IPS-15b (cell line): ENCODE results near the gene SLC9A8.
"Not testable (repeated sequence)": the region's sequence is repeated elsewhere in the genome, so short reads cannot be mapped to it uniquely, and the experiment has no call there.

Experiments
- H3K27me3 ChIP-seq: one replicate; pipeline ENCODE4 v1.6.1; 2013; ENCODE audit warnings: low read length; ENCODE audit not compliant: control insufficient read depth, insufficient read depth
- H3K36me3 ChIP-seq: one replicate; pipeline ENCODE4 v1.6.1; 2013; ENCODE audit warnings: low read length; ENCODE audit not compliant: control insufficient read depth, insufficient read depth
- H3K4me1 ChIP-seq: one replicate; pipeline ENCODE4 v1.6.1; 2013; ENCODE audit warnings: mild to moderate bottlenecking, low read length; ENCODE audit not compliant: control insufficient read depth, insufficient read depth
- H3K4me3 ChIP-seq: one replicate; pipeline ENCODE4 v1.5.1; 2013; ENCODE audit warnings: low read depth, low read length
- H3K9ac ChIP-seq: one replicate; pipeline ENCODE4 v1.6.1; 2013; ENCODE audit warnings: low read depth, mild to moderate bottlenecking, low read length
- H3K9me3 ChIP-seq: one replicate; pipeline ENCODE4 v1.6.1; 2013; ENCODE audit warnings: mild to moderate bottlenecking, low read length; ENCODE audit not compliant: control insufficient read depth, insufficient read depth

Gene SLC9A8

GRCh38 chr20:49805224-49805876, 7.3 kb upstream of the SLC9A8 start:
- H3K4me3 ChIP-seq, H3K36me3 ChIP-seq, H3K27me3 ChIP-seq, H3K9me3 ChIP-seq, H3K9ac ChIP-seq, H3K4me1 ChIP-seq: not testable (repeated sequence)

- Histone ChIP-seq H3K36me3 (no peaks in the 10 kb centered on the region), H3K4me3 (no peak overlapping the region), H3K9me3 (no peaks in the 10 kb centered on the region), H3K9ac (no peak overlapping the region), H3K27me3 (no peaks in the 10 kb centered on the region), H3K4me1 (peaks cover 2% of the 10 kb centered on the region)
Observed at GRCh38 chr20:49808753-49809152, 3.9 kb upstream of the SLC9A8 start.

- H3K4me3 ChIP-seq: no peak overlapping the region
- H3K9me3 ChIP-seq: no peaks in the 10 kb centered on the region
- no peak overlapping the region for H3K9ac ChIP-seq
- H3K4me1 ChIP-seq: peaks cover 2% of the 10 kb centered on the region
- H3K27me3 ChIP-seq: no peaks in the 10 kb centered on the region
- H3K36me3 ChIP-seq: no peaks in the 10 kb centered on the region
Observed at GRCh38 chr20:49809803-49810359, 2.7 kb upstream of the SLC9A8 start.

GRCh38 chr20:49810491-49811190, 2.0 kb upstream of the SLC9A8 start:
- Histone ChIP-seq H3K36me3 (no peaks in the 10 kb centered on the region), H3K4me3 (no peak overlapping the region), H3K9me3 (no peaks in the 10 kb centered on the region), H3K4me1 (peaks cover 2% of the 10 kb centered on the region), H3K9ac (no peak overlapping the region), H3K27me3 (no peaks in the 10 kb centered on the region)

DNA sequence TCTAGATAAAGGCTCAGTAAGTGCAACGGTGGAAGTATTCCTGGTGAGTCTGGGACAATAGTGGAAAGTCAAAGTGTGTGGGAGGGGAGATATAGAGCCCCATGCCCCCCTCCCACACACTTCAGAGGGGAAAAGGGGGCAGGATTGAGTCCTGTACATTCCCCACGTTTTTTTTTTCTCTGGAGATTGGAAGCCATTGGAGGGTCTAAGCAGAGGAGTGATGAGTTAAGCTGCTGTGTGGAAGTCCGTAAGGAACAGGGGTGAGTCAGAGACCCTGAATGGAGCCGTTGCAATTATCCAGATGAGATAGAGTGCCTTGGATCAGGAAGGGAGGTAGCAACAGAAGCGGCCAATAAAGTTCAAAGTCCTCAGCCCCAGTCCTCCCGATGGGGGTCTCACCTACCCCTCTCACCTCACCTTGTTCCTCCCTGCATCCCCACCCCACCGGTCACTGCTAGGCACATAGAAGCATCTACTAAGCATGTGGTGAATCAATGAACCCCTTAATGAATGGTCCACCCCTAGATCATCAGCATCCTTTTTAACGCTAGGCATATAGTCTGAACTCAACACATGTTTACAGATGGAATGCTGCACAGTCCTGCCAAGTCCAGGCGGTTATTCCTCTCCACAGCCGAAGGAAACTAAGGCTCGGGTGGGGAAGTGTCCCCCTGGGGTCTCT, 662 bp upstream of the SLC9A8 start:
- Histone ChIP-seq H3K9me3 (no peaks in the 10 kb centered on the region), H3K4me3 (peak overlapping the region; percentile 73), H3K4me1 (peaks cover 2% of the 10 kb centered on the region)

GRCh38 chr20:49813305-49813974, 812 bp downstream of the SLC9A8 start:
- H3K27me3 ChIP-seq: no peaks in the 10 kb centered on the region
- no peaks in the 10 kb centered on the region for H3K36me3 ChIP-seq
- H3K4me3 ChIP-seq: peak overlapping the region; percentile 73
- peak overlapping the region; percentile 70 for H3K9ac ChIP-seq
- H3K9me3 ChIP-seq: no peaks in the 10 kb centered on the region
- peaks cover 2% of the 10 kb centered on the region for H3K4me1 ChIP-seq

More for the DNA sequence above, 662 bp upstream of the SLC9A8 start:
- Histone ChIP-seq H3K9ac (peak overlapping the region; percentile 80), H3K36me3 (no peaks in the 10 kb centered on the region), H3K27me3 (no peaks in the 10 kb centered on the region)

DNA sequence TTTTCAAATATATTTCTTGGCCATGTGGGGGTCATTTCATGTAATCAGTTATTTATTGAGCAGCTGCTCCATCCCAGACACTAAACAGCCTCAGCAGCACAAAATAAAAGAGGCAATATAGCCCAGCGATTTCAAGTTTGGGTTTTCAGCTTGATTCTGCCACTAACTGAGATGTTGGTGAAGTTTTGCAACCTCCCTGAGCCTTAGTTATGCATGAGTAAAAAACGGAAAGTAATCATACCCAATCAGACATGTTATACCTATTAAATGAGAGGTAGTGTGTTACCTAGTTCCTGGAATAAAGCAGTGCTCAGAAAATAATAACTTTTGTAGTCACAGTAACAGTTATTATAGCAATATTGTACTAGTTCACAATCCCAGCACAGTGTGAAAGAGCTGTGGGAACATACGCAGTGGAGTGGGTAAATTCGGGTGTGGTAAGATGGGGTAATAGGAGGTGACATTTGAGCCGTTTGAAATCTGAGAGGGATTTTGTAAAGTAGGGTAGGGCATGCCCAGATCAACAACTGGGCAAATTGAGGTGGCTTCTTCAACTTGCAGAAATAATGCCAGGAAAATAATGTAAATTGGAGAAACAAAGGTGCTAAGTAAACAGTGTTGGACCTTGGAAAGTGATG, 1.5 kb downstream of the SLC9A8 start:
- peaks cover under 1% of the 10 kb centered on the region for H3K36me3 ChIP-seq
- H3K9me3 ChIP-seq: no peaks in the 10 kb centered on the region
- H3K27me3 ChIP-seq: no peaks in the 10 kb centered on the region
- peak overlapping the region; percentile 73 for H3K4me3 ChIP-seq
- no peak overlapping the region for H3K9ac ChIP-seq
- peaks cover 2% of the 10 kb centered on the region for H3K4me1 ChIP-seq

- H3K36me3 ChIP-seq: peaks cover 2% of the 10 kb centered on the region
- H3K9me3 ChIP-seq: no peaks in the 10 kb centered on the region
Observed at GRCh38 chr20:49818816-49819215, 6.2 kb downstream of the SLC9A8 start.

DNA sequence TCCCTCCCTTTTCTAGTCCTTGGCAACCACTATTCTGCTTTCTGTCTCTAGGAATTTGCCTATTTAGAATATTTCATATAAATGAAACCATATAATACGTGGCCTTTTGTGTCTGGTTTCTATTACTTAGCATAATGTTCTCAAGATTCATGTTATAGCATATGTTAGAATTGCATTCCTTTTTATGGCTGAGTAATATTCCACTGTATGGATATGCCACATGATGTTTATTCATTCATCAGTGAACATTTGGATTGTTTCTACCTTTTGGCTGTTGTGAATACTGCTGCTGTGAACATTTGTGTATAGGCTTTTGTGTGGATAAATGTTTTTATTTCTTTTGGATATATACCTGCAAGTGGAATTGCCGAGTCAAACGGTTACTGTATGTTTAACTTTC, 7.1 kb downstream of the SLC9A8 start:
- peaks cover 2% of the 10 kb centered on the region for H3K36me3 ChIP-seq
- no peaks in the 10 kb centered on the region for H3K4me1 ChIP-seq
- no peaks in the 10 kb centered on the region for H3K9me3 ChIP-seq
- no peaks in the 10 kb centered on the region for H3K27me3 ChIP-seq
- no peak overlapping the region for H3K9ac ChIP-seq
- no peak overlapping the region for H3K4me3 ChIP-seq

More at GRCh38 chr20:49818816-49819215, 6.2 kb downstream of the SLC9A8 start:
- no peaks in the 10 kb centered on the region for H3K27me3 ChIP-seq
- H3K4me3 ChIP-seq: no peak overlapping the region
- H3K9ac ChIP-seq: no peak overlapping the region
- H3K4me1 ChIP-seq: no peaks in the 10 kb centered on the region

GRCh38 chr20:49821381-49821780, 8.8 kb downstream of the SLC9A8 start:
- peaks cover 2% of the 10 kb centered on the region for H3K36me3 ChIP-seq
- H3K27me3 ChIP-seq: no peaks in the 10 kb centered on the region
- H3K4me3 ChIP-seq: no peak overlapping the region
- no peaks in the 10 kb centered on the region for H3K4me1 ChIP-seq
- H3K9ac ChIP-seq: no peak overlapping the region
- no peaks in the 10 kb centered on the region for H3K9me3 ChIP-seq

DNA sequence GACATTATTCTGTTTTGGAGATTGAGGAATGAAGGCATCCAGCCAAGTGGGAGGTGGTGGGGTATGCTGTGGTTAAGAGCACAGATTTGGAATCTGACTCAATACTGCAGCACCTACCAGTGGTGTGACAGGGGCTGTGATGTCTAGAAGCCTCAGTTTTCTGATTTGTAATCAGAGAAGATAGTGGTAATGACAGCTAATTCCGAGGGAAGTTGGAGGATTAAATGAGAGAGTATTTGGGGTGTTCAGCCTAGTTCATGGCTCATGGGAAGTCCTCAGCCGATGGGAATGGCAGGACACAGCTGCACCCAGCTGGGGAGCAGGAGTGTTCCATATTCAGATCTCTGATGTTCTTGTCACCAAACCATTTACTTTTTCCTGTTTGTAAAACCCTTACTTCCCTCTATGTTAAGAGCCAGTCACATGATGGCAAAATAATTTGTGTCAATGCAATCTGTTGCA, 9.3 kb downstream of the SLC9A8 start:
- no peaks in the 10 kb centered on the region for H3K4me1 ChIP-seq
- H3K9me3 ChIP-seq: no peaks in the 10 kb centered on the region
- H3K4me3 ChIP-seq: no peak overlapping the region
- no peaks in the 10 kb centered on the region for H3K27me3 ChIP-seq
- no peak overlapping the region for H3K9ac ChIP-seq
- H3K36me3 ChIP-seq: peaks cover 2% of the 10 kb centered on the region
